GM23338 (cell line): ENCODE results near the gene XPNPEP2.

Experiments used
- CREB1 ChIP-seq: fragments of 250-450 bp; sonication (Bioruptor Pico); IDR thresholded peaks from 2 replicates; pipeline ENCODE4 v1.5.0; 2020; ENCODE audit warnings: low read depth, mild to moderate bottlenecking, moderate library complexity
- CTCF ChIP-seq, 2 experiments: fragments of 200-600 bp in 1 of 2; sonication (generic) in 1 of 2; conservative IDR thresholded peaks; 2 replicates each; pipeline versions ENCODE4 v1.5.1 to v1.6.1; 2016 to 2017; ENCODE audit warnings: antibody characterized with exemption in 2 of 2, low read depth in 2 of 2, mild to moderate bottlenecking in 2 of 2, moderate library complexity in 1 of 2
- EZH2 ChIP-seq: fragments of 200-600 bp; sonication (generic); IDR thresholded peaks from one replicate; pipeline ENCODE4 v1.8.0; 2017; ENCODE audit warnings: antibody characterized with exemption, mild to moderate bottlenecking, low read depth; ENCODE audit not compliant: unreplicated experiment
- EZH2phosphoT487 ChIP-seq: fragments of 200-600 bp; sonication (generic); IDR thresholded peaks from one replicate; pipeline ENCODE4 v1.8.1; 2018; ENCODE audit warnings: antibody characterized with exemption; ENCODE audit not compliant: unreplicated experiment
- JUNB ChIP-seq: IDR thresholded peaks from one replicate; pipeline ENCODE4 v1.6.1; 2016; ENCODE audit warnings: antibody characterized with exemption; ENCODE audit not compliant: unreplicated experiment
- NANOG ChIP-seq: IDR thresholded peaks from 2 replicates; pipeline ENCODE4 v1.6.1; 2016; ENCODE audit warnings: antibody characterized with exemption, borderline replicate concordance
- POLR2AphosphoS5 ChIP-seq: IDR thresholded peaks from 2 replicates; pipeline ENCODE4 v1.6.1; 2016; ENCODE audit warnings: antibody characterized with exemption, low read depth
- STAT1 ChIP-seq: IDR thresholded peaks from one replicate; pipeline ENCODE4 v1.6.1; 2016; ENCODE audit warnings: antibody characterized with exemption; ENCODE audit not compliant: unreplicated experiment
- ZNF114 ChIP-seq: fragments of 250-450 bp; sonication (Bioruptor Pico); IDR thresholded peaks from 2 replicates; pipeline ENCODE4 v1.5.0; 2020; ENCODE audit warnings: mild to moderate bottlenecking, moderate library complexity
- ZNF331 ChIP-seq: fragments of 250-450 bp; sonication (Bioruptor Pico); IDR thresholded peaks from 2 replicates; pipeline ENCODE4 v1.5.0; 2020; ENCODE audit warnings: low read depth, mild to moderate bottlenecking, moderate library complexity
- TF ChIP-seq, protein P1 (sequence below): IDR thresholded peaks from one replicate; pipeline ENCODE4 v1.6.1; 2018; ENCODE audit warnings: antibody characterized with exemption; ENCODE audit not compliant: unreplicated experiment
- TF ChIP-seq, protein P2 (sequence below): IDR thresholded peaks from 2 replicates; pipeline ENCODE4 v1.6.1; 2016; ENCODE audit warnings: antibody characterized with exemption
- TF ChIP-seq, protein P3 (sequence below): fragments of 250-450 bp; sonication (Bioruptor Pico); IDR thresholded peaks from 2 replicates; pipeline ENCODE4 v1.5.0; 2020; ENCODE audit warnings: mild to moderate bottlenecking, moderate library complexity

GRCh38 chrX:129741880-129742758 lies 3.3 kb downstream of the XPNPEP2 start:
- TF ChIP-seq CTCF (conservative IDR thresholded peaks at IDR 0.05; ENCODE audit: low read depth in 2 of 2) (no peak), JUNB (no peak), EZH2 (no peak), CREB1 (CRISPR knock-in tag) (no peak), POLR2AphosphoS5 (no peak), EZH2phosphoT487 (no peak), NANOG (no peak), ZNF114 (CRISPR knock-in tag) (no peak), STAT1 (no peak), ZNF331 (CRISPR knock-in tag) (no peak)
- TF ChIP-seq, protein P1, sequence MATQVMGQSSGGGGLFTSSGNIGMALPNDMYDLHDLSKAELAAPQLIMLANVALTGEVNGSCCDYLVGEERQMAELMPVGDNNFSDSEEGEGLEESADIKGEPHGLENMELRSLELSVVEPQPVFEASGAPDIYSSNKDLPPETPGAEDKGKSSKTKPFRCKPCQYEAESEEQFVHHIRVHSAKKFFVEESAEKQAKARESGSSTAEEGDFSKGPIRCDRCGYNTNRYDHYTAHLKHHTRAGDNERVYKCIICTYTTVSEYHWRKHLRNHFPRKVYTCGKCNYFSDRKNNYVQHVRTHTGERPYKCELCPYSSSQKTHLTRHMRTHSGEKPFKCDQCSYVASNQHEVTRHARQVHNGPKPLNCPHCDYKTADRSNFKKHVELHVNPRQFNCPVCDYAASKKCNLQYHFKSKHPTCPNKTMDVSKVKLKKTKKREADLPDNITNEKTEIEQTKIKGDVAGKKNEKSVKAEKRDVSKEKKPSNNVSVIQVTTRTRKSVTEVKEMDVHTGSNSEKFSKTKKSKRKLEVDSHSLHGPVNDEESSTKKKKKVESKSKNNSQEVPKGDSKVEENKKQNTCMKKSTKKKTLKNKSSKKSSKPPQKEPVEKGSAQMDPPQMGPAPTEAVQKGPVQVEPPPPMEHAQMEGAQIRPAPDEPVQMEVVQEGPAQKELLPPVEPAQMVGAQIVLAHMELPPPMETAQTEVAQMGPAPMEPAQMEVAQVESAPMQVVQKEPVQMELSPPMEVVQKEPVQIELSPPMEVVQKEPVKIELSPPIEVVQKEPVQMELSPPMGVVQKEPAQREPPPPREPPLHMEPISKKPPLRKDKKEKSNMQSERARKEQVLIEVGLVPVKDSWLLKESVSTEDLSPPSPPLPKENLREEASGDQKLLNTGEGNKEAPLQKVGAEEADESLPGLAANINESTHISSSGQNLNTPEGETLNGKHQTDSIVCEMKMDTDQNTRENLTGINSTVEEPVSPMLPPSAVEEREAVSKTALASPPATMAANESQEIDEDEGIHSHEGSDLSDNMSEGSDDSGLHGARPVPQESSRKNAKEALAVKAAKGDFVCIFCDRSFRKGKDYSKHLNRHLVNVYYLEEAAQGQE, result no peak
- TF ChIP-seq, protein P2, sequence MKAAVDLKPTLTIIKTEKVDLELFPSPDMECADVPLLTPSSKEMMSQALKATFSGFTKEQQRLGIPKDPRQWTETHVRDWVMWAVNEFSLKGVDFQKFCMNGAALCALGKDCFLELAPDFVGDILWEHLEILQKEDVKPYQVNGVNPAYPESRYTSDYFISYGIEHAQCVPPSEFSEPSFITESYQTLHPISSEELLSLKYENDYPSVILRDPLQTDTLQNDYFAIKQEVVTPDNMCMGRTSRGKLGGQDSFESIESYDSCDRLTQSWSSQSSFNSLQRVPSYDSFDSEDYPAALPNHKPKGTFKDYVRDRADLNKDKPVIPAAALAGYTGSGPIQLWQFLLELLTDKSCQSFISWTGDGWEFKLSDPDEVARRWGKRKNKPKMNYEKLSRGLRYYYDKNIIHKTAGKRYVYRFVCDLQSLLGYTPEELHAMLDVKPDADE, result no peak
- TF ChIP-seq, protein P3, sequence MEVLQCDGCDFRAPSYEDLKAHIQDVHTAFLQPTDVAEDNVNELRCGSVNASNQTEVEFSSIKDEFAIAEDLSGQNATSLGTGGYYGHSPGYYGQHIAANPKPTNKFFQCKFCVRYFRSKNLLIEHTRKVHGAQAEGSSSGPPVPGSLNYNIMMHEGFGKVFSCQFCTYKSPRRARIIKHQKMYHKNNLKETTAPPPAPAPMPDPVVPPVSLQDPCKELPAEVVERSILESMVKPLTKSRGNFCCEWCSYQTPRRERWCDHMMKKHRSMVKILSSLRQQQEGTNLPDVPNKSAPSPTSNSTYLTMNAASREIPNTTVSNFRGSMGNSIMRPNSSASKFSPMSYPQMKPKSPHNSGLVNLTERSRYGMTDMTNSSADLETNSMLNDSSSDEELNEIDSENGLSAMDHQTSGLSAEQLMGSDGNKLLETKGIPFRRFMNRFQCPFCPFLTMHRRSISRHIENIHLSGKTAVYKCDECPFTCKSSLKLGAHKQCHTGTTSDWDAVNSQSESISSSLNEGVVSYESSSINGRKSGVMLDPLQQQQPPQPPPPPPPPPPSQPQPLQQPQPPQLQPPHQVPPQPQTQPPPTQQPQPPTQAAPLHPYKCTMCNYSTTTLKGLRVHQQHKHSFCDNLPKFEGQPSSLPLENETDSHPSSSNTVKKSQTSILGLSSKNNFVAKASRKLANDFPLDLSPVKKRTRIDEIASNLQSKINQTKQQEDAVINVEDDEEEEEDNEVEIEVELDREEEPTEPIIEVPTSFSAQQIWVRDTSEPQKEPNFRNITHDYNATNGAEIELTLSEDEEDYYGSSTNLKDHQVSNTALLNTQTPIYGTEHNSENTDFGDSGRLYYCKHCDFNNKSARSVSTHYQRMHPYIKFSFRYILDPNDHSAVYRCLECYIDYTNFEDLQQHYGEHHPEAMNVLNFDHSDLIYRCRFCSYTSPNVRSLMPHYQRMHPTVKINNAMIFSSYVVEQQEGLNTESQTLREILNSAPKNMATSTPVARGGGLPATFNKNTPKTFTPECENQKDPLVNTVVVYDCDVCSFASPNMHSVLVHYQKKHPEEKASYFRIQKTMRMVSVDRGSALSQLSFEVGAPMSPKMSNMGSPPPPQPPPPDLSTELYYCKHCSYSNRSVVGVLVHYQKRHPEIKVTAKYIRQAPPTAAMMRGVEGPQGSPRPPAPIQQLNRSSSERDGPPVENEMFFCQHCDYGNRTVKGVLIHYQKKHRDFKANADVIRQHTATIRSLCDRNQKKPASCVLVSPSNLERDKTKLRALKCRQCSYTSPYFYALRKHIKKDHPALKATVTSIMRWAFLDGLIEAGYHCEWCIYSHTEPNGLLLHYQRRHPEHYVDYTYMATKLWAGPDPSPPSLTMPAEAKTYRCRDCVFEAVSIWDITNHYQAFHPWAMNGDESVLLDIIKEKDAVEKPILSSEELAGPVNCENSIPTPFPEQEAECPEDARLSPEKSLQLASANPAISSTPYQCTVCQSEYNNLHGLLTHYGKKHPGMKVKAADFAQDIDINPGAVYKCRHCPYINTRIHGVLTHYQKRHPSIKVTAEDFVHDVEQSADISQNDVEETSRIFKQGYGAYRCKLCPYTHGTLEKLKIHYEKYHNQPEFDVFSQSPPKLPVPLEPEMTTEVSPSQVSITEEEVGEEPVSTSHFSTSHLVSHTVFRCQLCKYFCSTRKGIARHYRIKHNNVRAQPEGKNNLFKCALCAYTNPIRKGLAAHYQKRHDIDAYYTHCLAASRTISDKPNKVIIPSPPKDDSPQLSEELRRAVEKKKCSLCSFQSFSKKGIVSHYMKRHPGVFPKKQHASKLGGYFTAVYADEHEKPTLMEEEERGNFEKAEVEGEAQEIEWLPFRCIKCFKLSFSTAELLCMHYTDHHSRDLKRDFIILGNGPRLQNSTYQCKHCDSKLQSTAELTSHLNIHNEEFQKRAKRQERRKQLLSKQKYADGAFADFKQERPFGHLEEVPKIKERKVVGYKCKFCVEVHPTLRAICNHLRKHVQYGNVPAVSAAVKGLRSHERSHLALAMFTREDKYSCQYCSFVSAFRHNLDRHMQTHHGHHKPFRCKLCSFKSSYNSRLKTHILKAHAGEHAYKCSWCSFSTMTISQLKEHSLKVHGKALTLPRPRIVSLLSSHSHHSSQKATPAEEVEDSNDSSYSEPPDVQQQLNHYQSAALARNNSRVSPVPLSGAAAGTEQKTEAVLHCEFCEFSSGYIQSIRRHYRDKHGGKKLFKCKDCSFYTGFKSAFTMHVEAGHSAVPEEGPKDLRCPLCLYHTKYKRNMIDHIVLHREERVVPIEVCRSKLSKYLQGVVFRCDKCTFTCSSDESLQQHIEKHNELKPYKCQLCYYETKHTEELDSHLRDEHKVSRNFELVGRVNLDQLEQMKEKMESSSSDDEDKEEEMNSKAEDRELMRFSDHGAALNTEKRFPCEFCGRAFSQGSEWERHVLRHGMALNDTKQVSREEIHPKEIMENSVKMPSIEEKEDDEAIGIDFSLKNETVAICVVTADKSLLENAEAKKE, result no peak
